Cardiac muscle cell (in vitro differentiated cells and primary cell): ENCODE data around the gene ZNF85. TPM values are rescaled to one million over a fixed set of nuclear protein-coding genes. Genes with fewer than 3 reads are reported as not detected.

Experiments used
- DNase-seq, 2 donors: peaks; one replicate each; pipeline versions ENCODE4 v3.0.0 to v3.0.0-alpha.2; 2010 to 2017; ENCODE audit warnings: low read depth in 1 of 2, low spot score in 1 of 2
- H3K27ac ChIP-seq: fragments of 200-600 bp; sonication (generic); 2 replicates; pipeline ENCODE4 v1.5.1; 2016
- H3K27me3 ChIP-seq: fragments of 200-600 bp; sonication (generic); 2 replicates; pipeline ENCODE4 v1.6.0; 2016; ENCODE audit warnings: control low read depth
- H3K36me3 ChIP-seq: fragments of 200-600 bp; sonication (generic); 2 replicates; pipeline ENCODE4 v1.5.1; 2016; ENCODE audit warnings: control low read depth
- H3K4me1 ChIP-seq: fragments of 200-600 bp; sonication (generic); 2 replicates; pipeline ENCODE4 v1.8.1; 2017; ENCODE audit warnings: low read depth, mild to moderate bottlenecking, mixed run types
- H3K4me3 ChIP-seq: fragments of 200-600 bp; sonication (generic); 2 replicates; pipeline ENCODE4 v1.5.1; 2016; ENCODE audit warnings: mild to moderate bottlenecking
- H3K9me3 ChIP-seq: fragments of 200-600 bp; sonication (generic); 2 replicates; pipeline ENCODE4 v1.5.1; 2017; ENCODE audit warnings: low read depth, mild to moderate bottlenecking, control low read depth
- polyA plus RNA-seq: library from polyadenylated mRNA; unstranded; fragments of >200 nt; fragmentation: Nextera tagmentation; extraction: Ambion mirVana; gene quantifications from 2 replicates; pipeline ENCODE4 v1.2.1, GENCODE V29; 2016
- total RNA-seq: library from RNA; depleted of rRNA; stranded (reverse); fragments of >200 nt; gene quantifications from 2 replicates; pipeline ENCODE4 v1.2.3, GENCODE V29; 2016
- TF ChIP-seq, protein P1 (sequence below): IDR thresholded peaks from 2 replicates; pipeline ENCODE4 v1.5.1; 2012; ENCODE audit warnings: low read depth, mild to moderate bottlenecking, low read length

Gene ZNF85
- total RNA-seq (6.5 and 11.7 TPM in 2 replicates), polyA plus RNA-seq (9.4 and 10.8 TPM in 2 replicates)

- no peaks in the 10 kb centered on the region for H3K4me1 ChIP-seq
- no peaks in the 10 kb centered on the region for H3K9me3 ChIP-seq
- H3K4me3 ChIP-seq: peak within 1 kb of the TSS; percentile 82
- H3K27me3 ChIP-seq: no peaks in the 10 kb centered on the region
- peak; percentile 91 to 93 for DNase-seq
- H3K27ac ChIP-seq: peak within 1 kb of the TSS; percentile 97
- TF ChIP-seq, protein P1, sequence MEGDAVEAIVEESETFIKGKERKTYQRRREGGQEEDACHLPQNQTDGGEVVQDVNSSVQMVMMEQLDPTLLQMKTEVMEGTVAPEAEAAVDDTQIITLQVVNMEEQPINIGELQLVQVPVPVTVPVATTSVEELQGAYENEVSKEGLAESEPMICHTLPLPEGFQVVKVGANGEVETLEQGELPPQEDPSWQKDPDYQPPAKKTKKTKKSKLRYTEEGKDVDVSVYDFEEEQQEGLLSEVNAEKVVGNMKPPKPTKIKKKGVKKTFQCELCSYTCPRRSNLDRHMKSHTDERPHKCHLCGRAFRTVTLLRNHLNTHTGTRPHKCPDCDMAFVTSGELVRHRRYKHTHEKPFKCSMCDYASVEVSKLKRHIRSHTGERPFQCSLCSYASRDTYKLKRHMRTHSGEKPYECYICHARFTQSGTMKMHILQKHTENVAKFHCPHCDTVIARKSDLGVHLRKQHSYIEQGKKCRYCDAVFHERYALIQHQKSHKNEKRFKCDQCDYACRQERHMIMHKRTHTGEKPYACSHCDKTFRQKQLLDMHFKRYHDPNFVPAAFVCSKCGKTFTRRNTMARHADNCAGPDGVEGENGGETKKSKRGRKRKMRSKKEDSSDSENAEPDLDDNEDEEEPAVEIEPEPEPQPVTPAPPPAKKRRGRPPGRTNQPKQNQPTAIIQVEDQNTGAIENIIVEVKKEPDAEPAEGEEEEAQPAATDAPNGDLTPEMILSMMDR: no peak
- no peaks in the 10 kb centered on the region for H3K36me3 ChIP-seq
Observed at GRCh38 chr19:20923077-20923871, at the start of gene ZNF85. TSS of gene ZNF85 (plus strand) at chr19:20923251. CDS start at chr19:20923401, 150 bp downstream.

DNA sequence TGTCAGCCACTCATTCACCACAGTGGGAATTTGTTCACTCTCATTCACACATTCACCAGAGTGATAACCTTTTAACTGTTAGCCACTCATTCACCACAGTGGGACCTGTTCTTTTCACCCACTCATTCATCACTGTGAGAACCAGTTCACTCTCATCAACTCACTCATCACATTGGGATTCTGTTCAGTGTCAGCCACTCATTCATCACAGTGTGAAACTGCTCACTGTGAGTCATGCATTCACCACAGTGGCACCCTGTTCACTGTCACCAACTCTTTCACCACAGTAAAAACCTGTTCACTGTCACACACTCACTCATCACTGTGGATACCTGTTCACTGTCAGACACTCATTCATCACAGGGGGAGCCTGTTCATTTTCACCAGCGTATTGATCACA lies 43.5 kb upstream of the ZNF85 start:
- Histone ChIP-seq H3K4me3 (no peak overlapping the region), H3K27ac (no peak overlapping the region), H3K27me3 (no peaks in the 10 kb centered on the region), H3K9me3 (no peaks in the 10 kb centered on the region), H3K36me3 (no peaks in the 10 kb centered on the region), H3K4me1 (no peaks in the 10 kb centered on the region)
- no peak for DNase-seq
- TF ChIP-seq, protein P1: no peak

- Histone ChIP-seq H3K4me3 (no peak overlapping the region), H3K9me3 (no peaks in the 10 kb centered on the region), H3K27me3 (no peaks in the 10 kb centered on the region), H3K4me1 (no peaks in the 10 kb centered on the region), H3K27ac (no peak overlapping the region), H3K36me3 (no peaks in the 10 kb centered on the region)
- TF ChIP-seq, protein P1: no peak
- DNase-seq: no peak
Observed at GRCh38 chr19:20912973-20913372, 10.1 kb upstream of the ZNF85 start.

- Histone ChIP-seq H3K9me3 (no peaks in the 10 kb centered on the region), H3K4me3 (no peak overlapping the region), H3K27ac (no peak overlapping the region), H3K27me3 (no peaks in the 10 kb centered on the region), H3K4me1 (no peaks in the 10 kb centered on the region), H3K36me3 (no peaks in the 10 kb centered on the region)
- no peak for DNase-seq
- TF ChIP-seq, protein P1: no peak
Observed at GRCh38 chr19:20925481-20925880, 2.4 kb downstream of the ZNF85 start.

DNA sequence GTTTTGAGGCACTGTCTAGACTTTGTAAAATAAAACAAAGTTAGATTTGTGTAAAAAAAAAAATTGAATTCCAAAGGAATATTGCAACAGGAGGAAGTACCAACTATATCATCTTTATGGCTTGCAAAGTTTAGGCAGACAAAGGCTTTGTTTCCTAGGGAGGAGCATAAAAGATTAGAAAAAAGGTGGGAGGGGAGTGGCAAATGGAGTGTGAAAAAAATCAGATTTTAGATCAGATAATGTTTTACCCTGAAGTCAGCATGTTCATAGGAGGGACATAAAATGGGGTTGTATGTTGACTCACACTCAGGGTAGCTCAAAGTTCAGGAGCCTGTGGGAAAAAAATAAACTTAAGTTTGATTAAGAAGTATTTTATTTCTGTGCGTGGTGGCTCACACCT lies 3.7 kb downstream of the ZNF85 start:
- H3K27me3 ChIP-seq: no peaks in the 10 kb centered on the region
- TF ChIP-seq, protein P1: no peak
- no peak overlapping the region for H3K4me3 ChIP-seq
- no peak for DNase-seq
- no peaks in the 10 kb centered on the region for H3K36me3 ChIP-seq
- H3K4me1 ChIP-seq: no peaks in the 10 kb centered on the region
- H3K27ac ChIP-seq: no peak overlapping the region
- H3K9me3 ChIP-seq: no peaks in the 10 kb centered on the region
